Thoracic aorta (tissue), 2 donors: ENCODE results near the gene PDIA4. TPM values are rescaled to one million over a fixed set of nuclear protein-coding genes. Genes with fewer than 3 reads are reported as not detected.
A peak's percentile ranks its signal among the peaks of the same experiment; 100 is the strongest.

ENCODE experiments used
- ATAC-seq: fragments of 150-250 bp; one replicate; pipeline ENCODE4 v1.8.0; 2017; ENCODE audit warnings: low read depth; ENCODE audit not compliant: insufficient number of reproducible peaks, low FRiP score
- DNase-seq: peaks from one replicate; pipeline ENCODE4 v3.0.0-alpha.2; 2020; ENCODE audit warnings: low spot score
- H3K27ac ChIP-seq, 2 donors: fragments of 200-600 bp; sonication (generic); 1 replicate in 1 of 2; 2 replicates in 1 of 2; pipeline ENCODE4 v1.5.1; 2016; ENCODE audit warnings: mild to moderate bottlenecking in 2 of 2, moderate library complexity in 2 of 2
- H3K27me3 ChIP-seq: fragments of 200-600 bp; sonication (generic); replicated peaks from 2 replicates; pipeline ENCODE4 v1.6.0; 2016; ENCODE audit warnings: mild to moderate bottlenecking; ENCODE audit not compliant: insufficient read depth
- H3K36me3 ChIP-seq: fragments of 200-600 bp; sonication (generic); one replicate; pipeline ENCODE4 v1.5.1; 2016
- H3K4me1 ChIP-seq, 2 donors: fragments of 200-600 bp; sonication (generic); 1 replicate in 1 of 2; 2 replicates in 1 of 2; pipeline versions ENCODE4 v1.5.1 to v1.6.0; 2016; ENCODE audit warnings: low read depth in 2 of 2, mild to moderate bottlenecking in 1 of 2; ENCODE audit not compliant: control insufficient read depth in 1 of 2
- H3K4me3 ChIP-seq: fragments of 200-600 bp; sonication (generic); 2 replicates; pipeline ENCODE4 v1.5.1; 2016; ENCODE audit warnings: mild to moderate bottlenecking
- H3K9me3 ChIP-seq: fragments of 200-600 bp; sonication (generic); 2 replicates; pipeline ENCODE4 v1.5.1; 2016
- total RNA-seq, 2 donors: library from RNA; depleted of rRNA; stranded (reverse); fragments of >200 nt; gene quantifications; one replicate each; pipeline versions ENCODE4 v1.1.0 to v1.2.3, GENCODE V29; 2016
- TF ChIP-seq, protein P1 (sequence below): fragments of 200-600 bp; sonication (generic); IDR thresholded peaks from one replicate; pipeline ENCODE4 v1.5.1; 2019; ENCODE audit warnings: antibody characterized with exemption

Gene PDIA4
- total RNA-seq, 2 donors from 2014 or later, result 81.8 to 87.3 TPM

DNA sequence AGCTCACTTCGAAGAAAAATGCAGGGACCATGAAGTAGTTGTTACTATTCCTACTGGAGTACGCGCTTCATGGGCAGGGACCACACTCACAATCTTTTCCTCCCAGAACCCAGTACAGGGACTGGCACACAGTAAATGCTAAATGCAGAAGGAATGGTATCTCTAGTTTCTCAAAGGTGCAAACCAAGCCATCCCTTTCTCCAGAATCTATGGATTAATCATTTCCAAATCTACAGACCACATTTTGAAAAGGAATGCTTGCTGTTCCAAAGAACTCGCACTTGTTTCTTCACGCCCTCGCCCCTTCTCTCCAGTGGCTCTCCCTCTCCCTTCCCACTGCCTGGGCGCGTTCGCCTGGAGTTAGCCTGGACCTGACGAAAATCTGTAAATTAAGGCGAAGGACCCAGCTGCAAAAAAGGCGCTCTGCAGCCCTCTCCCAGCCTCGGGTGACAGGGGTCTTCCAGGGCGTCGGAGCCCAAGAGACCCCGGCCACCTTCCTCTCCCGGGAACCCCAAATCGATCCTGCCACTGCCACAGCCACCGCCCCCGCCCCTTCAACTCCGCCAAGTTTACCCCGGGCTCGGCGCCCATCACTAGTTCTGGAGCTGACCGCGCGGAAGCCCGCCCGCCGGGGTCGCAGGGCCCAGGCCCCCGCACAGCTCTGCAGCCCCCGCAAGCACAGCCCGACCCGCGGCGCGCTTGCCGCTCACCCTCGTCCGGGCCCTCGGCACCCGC lies 527 bp downstream of the PDIA4 start:
- DNase-seq, result peak; percentile 8
- Histone ChIP-seq H3K9me3 (no peaks in the 10 kb centered on the region), H3K4me1 (peaks cover 5 to 28% of the 10 kb centered on the region in 2 donors), H3K27me3 (no peaks in the 10 kb centered on the region), H3K27ac (peak overlapping the region; percentile 86 to 87), H3K36me3 (no peaks in the 10 kb centered on the region), H3K4me3 (peak overlapping the region; percentile 90)
- TF ChIP-seq, protein P1, sequence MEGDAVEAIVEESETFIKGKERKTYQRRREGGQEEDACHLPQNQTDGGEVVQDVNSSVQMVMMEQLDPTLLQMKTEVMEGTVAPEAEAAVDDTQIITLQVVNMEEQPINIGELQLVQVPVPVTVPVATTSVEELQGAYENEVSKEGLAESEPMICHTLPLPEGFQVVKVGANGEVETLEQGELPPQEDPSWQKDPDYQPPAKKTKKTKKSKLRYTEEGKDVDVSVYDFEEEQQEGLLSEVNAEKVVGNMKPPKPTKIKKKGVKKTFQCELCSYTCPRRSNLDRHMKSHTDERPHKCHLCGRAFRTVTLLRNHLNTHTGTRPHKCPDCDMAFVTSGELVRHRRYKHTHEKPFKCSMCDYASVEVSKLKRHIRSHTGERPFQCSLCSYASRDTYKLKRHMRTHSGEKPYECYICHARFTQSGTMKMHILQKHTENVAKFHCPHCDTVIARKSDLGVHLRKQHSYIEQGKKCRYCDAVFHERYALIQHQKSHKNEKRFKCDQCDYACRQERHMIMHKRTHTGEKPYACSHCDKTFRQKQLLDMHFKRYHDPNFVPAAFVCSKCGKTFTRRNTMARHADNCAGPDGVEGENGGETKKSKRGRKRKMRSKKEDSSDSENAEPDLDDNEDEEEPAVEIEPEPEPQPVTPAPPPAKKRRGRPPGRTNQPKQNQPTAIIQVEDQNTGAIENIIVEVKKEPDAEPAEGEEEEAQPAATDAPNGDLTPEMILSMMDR, result no peak
- no peak for ATAC-seq

DNA sequence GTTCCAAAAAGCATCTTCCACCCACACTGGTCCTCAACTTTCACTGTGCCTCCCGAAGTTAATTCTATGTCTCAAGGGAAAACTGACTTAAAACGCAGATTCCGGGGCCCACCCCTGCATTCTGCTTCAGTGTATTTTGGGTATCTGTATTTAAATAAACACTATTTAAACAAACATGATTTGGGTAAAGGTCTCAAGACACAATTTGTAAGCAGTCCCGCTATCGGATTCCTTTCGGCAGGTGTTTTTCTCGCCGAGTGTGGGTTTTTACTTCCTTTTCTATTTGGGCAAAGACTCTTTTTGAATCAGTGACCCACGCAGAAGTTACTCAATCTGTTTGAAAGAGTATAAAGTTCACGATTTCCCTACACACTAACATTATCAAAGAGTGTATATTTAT lies 1.2 kb downstream of the PDIA4 start:
- DNase-seq (no peak), ATAC-seq (no peak)
- Histone ChIP-seq H3K9me3 (no peaks in the 10 kb centered on the region), H3K4me3 (peak overlapping the region; percentile 90), H3K36me3 (no peaks in the 10 kb centered on the region), H3K27ac (peak overlapping the region; percentile 86 to 87), H3K4me1 (peaks cover 5 to 28% of the 10 kb centered on the region in 2 donors), H3K27me3 (no peaks in the 10 kb centered on the region)
- TF ChIP-seq, protein P1, result no peak

DNA sequence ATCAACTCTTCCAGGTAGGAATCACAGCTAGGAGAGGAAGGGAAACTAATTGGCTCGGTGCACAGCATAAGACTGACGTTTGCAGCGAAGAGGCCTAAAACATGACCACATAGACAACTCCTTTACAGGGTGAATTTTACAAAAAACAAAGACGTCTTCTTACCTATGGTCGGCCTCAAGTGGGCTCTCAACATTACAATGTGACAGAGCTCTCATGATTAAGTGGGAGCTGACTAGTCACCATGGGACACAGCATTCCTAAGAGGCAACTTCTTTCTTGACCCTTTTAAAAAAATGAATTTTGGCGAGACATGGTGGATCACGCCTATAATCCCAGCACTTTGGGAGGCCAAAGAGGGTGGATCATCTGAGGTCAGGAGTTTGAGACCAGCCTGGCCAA lies 4.6 kb downstream of the PDIA4 start:
- DNase-seq, result no peak
- H3K4me1 ChIP-seq, result peaks cover 5 to 19% of the 10 kb centered on the region in 2 donors
- H3K27ac ChIP-seq, result no peak overlapping the region

DNA sequence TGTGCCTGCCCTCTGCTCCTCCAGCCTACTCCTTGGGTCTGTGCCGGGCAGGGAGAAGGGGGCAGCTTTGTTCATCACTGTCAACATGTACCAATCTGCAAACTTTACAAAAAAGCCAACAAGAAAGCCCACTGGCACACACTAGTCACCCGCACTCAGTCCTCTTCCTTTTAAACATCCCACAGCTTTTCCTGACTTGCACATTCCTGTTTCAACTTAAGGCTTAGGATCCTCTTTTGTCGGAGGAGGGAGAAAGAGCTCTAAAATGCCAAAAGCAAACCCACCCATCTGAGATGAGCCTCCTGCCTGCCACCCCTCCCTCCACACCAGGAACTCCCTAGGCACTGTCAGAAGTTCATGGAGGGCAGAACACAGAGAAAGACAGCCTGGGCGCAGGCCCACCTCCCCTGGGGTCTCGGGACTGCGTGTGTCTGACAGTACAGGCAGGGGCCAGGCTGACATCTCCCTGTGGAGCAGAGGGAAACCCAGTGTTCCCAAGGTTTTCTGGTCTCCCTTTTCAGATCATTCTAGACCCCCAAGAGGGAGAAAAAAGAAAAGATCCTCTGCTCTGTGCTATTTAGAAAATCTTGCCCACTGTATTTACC lies 5.4 kb downstream of the PDIA4 start:
- Histone ChIP-seq H3K4me1 (peaks cover 5 to 19% of the 10 kb centered on the region in 2 donors), H3K27me3 (no peaks in the 10 kb centered on the region), H3K9me3 (no peaks in the 10 kb centered on the region), H3K27ac (no peak overlapping the region), H3K4me3 (no peak overlapping the region), H3K36me3 (peaks cover 10% of the 10 kb centered on the region)
- TF ChIP-seq, protein P1, result no peak
- ATAC-seq, result no peak
- DNase-seq, result no peak

More for the DNA sequence above, 4.6 kb downstream of the PDIA4 start:
- Histone ChIP-seq H3K9me3 (no peaks in the 10 kb centered on the region), H3K36me3 (peaks cover 5% of the 10 kb centered on the region), H3K27me3 (no peaks in the 10 kb centered on the region), H3K4me3 (no peak overlapping the region)
- TF ChIP-seq, protein P1, result no peak
- no peak for ATAC-seq

DNA sequence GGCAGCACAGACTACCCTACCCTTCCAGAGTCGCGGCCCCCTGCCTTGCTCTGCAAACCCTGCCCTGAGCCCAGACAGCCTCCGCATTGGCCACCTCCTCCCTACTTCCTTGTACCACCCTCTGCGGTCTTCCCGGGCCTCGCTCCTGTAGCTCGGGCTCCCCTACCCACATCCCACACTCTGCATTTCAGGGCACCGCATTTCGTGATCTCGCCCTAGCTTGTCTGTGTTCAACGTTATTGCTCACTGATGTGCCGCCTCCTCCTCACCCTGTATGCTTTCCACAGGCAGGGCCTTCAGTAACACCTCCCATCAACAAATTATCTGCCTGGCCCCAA lies 6.6 kb downstream of the PDIA4 start:
- peaks cover 0 to 8% of the 10 kb centered on the region in 2 donors for H3K4me1 ChIP-seq
- TF ChIP-seq, protein P1, result no peak
- no peaks in the 10 kb centered on the region for H3K9me3 ChIP-seq
- no peak overlapping the region for H3K4me3 ChIP-seq
- no peak for DNase-seq
- no peak overlapping the region for H3K27ac ChIP-seq
- peaks cover 10% of the 10 kb centered on the region for H3K36me3 ChIP-seq
- ATAC-seq, result no peak
- no peaks in the 10 kb centered on the region for H3K27me3 ChIP-seq
